Ascending aorta (tissue), 2 donors: ENCODE data around the gene TCAP. TPM values are rescaled to one million over a fixed set of nuclear protein-coding genes. Genes with fewer than 3 reads are reported as not detected.

Source experiments
- DNase-seq, 2 donors: peaks; one replicate each; pipeline ENCODE4 v3.0.0-alpha.2; 2019; ENCODE audit warnings: low spot score in 2 of 2
- H3K27ac ChIP-seq, 2 donors: fragments of 200-600 bp; sonication (generic); one replicate each; pipeline ENCODE4 v1.5.1; 2016 to 2017; ENCODE audit warnings: mild to moderate bottlenecking in 1 of 2
- H3K27me3 ChIP-seq: fragments of 200-600 bp; sonication (generic); one replicate; pipeline ENCODE4 v1.5.1; 2017
- H3K36me3 ChIP-seq, 2 donors: fragments of 200-600 bp; sonication (generic); one replicate each; pipeline ENCODE4 v1.5.1; 2016
- H3K4me1 ChIP-seq, 2 donors: fragments of 200-600 bp; sonication (generic); one replicate each; pipeline ENCODE4 v1.5.1; 2016 to 2017; ENCODE audit warnings: mild to moderate bottlenecking in 1 of 2
- H3K4me3 ChIP-seq, 2 donors: fragments of 200-600 bp; sonication (generic); one replicate each; pipeline ENCODE4 v1.5.1; 2016 to 2017; ENCODE audit warnings: mild to moderate bottlenecking in 1 of 2
- H3K9me3 ChIP-seq, 2 donors: fragments of 200-600 bp; sonication (generic); one replicate each; pipeline ENCODE4 v1.5.1; 2016
- intact Hi-C: fragments of 100-400 bp; cut with DNase I; formaldehyde crosslinking; loops from one replicate; pipeline ENCODE4 v1.15.1; 2023
- total RNA-seq: library from RNA; depleted of rRNA; stranded (reverse); fragments of >200 nt; gene quantifications from one replicate; pipeline ENCODE4 v1.1.0, GENCODE V29; 2016
- TF ChIP-seq, protein P1 (sequence below), 3 experiments: fragments of 200-600 bp in 2 of 3; fragments of 450-650 bp in 1 of 3; sonication (generic) in 2 of 3; IDR thresholded peaks; one replicate each; pipeline ENCODE4 v1.5.1; 2016 to 2019; ENCODE audit warnings: antibody characterized with exemption in 3 of 3, mild to moderate bottlenecking in 1 of 3, moderate library complexity in 1 of 3

The TCAP gene
- total RNA-seq, 1 donor from 2014 or later: not detected

DNA sequence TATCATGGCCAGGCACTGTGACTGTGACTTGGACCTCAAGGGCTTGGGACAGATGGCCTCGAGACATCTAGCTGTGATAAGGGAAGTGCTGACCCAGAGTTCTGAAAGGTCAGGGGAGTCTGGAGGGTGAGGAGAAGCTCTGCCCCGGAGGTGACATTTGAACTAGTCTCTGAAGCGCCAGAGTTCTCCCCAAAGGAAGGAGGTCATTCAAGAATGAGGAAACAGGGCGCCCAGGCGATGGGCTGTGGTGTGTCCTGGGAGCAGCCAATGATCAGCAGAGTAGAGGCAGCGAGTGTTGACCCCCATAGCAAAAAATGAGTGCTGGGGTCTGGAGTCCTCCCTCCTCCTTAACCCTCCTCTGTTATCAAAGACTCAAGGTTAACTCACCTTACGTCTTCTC is 23.3 kb upstream of the TCAP start:
- H3K9me3 ChIP-seq: no peaks in the 10 kb centered on the region
- H3K27ac ChIP-seq: no peak overlapping the region
- intact Hi-C loops: no loop called here
- H3K27me3 ChIP-seq: no peaks in the 10 kb centered on the region
- H3K4me1 ChIP-seq: peaks cover 6 to 18% of the 10 kb centered on the region in 2 donors
- no peak for DNase-seq
- no peak overlapping the region for H3K4me3 ChIP-seq
- H3K36me3 ChIP-seq: no peaks in the 10 kb centered on the region
- TF ChIP-seq, protein P1, sequence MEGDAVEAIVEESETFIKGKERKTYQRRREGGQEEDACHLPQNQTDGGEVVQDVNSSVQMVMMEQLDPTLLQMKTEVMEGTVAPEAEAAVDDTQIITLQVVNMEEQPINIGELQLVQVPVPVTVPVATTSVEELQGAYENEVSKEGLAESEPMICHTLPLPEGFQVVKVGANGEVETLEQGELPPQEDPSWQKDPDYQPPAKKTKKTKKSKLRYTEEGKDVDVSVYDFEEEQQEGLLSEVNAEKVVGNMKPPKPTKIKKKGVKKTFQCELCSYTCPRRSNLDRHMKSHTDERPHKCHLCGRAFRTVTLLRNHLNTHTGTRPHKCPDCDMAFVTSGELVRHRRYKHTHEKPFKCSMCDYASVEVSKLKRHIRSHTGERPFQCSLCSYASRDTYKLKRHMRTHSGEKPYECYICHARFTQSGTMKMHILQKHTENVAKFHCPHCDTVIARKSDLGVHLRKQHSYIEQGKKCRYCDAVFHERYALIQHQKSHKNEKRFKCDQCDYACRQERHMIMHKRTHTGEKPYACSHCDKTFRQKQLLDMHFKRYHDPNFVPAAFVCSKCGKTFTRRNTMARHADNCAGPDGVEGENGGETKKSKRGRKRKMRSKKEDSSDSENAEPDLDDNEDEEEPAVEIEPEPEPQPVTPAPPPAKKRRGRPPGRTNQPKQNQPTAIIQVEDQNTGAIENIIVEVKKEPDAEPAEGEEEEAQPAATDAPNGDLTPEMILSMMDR (IDR thresholded peaks at IDR 0.05): no peak

DNA sequence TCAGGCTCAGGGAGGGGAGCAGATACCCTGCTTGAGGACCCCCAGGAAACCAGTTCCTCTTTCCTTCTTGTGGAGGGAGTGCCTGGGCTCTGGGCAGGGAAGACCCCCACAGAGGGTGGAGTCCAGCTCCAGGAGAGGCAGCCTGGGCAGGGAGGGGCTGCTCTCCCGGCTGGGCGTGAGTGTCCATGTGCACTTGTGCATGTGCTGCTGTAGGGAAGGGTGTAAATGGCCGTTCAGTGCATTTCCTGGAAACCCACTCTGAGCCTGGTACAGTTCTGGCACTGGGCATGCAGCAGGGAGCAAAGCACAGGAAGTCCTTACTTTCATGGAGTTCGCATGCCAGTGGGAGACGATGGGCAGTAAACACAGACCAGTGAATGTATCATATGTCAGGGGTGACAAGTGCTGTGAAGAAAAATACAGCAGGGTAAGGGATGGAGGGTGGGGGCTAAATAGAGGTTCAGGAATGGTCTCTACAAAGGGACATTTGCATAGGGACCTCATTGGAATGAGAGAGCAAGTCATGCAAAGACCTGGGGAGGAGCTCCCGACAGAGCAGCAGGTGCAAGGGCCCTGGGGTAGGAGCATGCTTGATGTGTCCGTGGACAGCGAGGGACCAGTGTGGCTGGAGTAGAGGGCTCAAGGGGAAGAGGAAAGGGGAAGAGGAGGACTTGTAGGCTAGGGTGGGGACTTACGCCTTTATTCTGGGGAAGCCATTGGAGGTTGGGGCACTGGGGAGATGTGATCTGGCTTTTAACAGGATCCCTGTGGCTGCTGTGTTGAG is 22.7 kb upstream of the TCAP start:
- no peaks in the 10 kb centered on the region for H3K27me3 ChIP-seq
- no peak overlapping the region for H3K27ac ChIP-seq
- peaks cover 6 to 18% of the 10 kb centered on the region in 2 donors for H3K4me1 ChIP-seq
- DNase-seq: no peak
- intact Hi-C loops: no loop called here
- H3K36me3 ChIP-seq: no peaks in the 10 kb centered on the region
- TF ChIP-seq, protein P1 (IDR thresholded peaks at IDR 0.05): no peak
- no peaks in the 10 kb centered on the region for H3K9me3 ChIP-seq
- no peak overlapping the region for H3K4me3 ChIP-seq

DNA sequence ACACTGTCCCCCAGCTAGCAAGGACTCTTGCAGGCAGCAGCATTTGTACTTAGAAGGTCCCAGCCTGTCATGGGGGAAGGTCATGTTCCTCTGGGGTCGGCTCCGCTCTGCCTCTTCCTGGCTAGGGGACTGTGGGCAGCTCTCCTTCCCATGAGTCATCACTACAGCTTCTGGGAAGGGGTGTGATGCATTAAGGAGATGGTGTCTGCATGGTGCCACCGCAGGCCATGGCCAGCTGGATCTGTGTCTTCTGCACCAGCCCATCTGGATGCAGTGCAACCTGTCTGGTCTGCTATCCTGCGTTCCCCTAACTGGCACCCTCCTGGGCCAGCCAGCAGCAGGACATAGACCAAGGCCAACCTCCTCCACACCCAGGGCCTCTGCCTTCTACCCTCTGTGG is 21.9 kb upstream of the TCAP start:
- no peak overlapping the region for H3K4me3 ChIP-seq
- H3K4me1 ChIP-seq: peaks cover 2 to 13% of the 10 kb centered on the region in 2 donors
- no peaks in the 10 kb centered on the region for H3K36me3 ChIP-seq
- H3K27me3 ChIP-seq: no peaks in the 10 kb centered on the region
- intact Hi-C loops: no loop called here
- no peak overlapping the region for H3K27ac ChIP-seq
- H3K9me3 ChIP-seq: no peaks in the 10 kb centered on the region
- no peak for DNase-seq
- TF ChIP-seq, protein P1 (IDR thresholded peaks at IDR 0.05): no peak

DNA sequence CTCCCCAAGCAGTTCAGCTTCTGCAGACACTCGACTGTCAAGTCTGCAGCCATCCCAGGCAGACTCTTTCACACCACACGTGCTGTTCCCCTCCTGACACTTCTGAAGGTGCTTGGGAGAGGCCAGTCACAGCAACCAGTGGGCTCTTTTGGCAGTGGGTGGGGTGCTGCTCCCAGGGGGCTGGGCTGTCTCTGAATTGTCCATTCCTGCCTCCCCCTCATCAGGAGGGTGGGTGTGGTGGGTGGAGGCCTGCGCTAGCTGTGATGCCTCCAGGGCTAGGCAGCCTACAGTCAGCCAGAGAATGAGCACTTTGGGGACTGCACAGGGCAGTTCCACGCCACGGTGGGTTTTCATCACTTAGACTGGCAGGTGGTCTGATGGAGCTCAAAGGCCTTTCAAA is 17.9 kb upstream of the TCAP start:
- Histone ChIP-seq H3K27me3 (no peaks in the 10 kb centered on the region), H3K9me3 (no peaks in the 10 kb centered on the region), H3K36me3 (no peaks in the 10 kb centered on the region), H3K27ac (no peak overlapping the region), H3K4me3 (no peak overlapping the region), H3K4me1 (no peaks in the 10 kb centered on the region)
- no peak for DNase-seq
- intact Hi-C loops: no loop called here
- TF ChIP-seq, protein P1 (IDR thresholded peaks at IDR 0.05): no peak

DNA sequence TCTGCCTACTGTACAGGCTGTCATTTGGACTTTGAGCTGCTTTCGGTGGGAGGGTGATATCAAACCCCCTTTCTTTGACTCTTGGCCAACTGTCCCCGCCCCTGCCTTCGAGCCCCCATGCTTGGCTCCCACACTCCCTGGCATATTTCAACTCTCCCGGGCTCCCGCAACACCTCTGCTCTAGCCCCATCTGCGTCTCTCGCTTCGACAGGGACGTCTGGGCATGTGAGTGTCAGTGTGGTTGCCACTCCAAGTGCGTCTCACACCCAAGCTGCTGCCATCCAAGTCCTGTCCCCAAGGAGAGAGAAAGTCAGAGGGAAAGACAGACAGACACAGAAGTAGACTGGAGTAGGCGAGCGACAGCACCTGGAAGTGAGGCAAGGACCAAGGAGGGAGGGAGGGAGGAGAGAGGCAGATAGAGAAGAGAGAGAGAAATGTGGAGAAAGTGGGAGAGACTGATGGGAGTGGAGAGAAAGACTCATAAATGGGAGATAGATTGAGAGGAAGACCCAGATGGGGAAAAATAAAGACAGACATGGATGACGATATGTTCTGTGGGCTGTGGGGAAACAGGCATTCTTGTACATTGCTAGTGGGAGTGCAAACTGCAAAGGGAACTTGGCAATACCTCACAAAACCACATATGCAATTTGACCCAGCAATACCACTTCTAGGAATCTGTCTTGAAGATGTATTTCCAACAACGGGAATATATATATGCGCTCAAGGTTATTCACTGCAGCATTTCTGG is 16.4 kb upstream of the TCAP start:
- no peak overlapping the region for H3K27ac ChIP-seq
- intact Hi-C loops: no loop called here
- no peaks in the 10 kb centered on the region for H3K36me3 ChIP-seq
- H3K4me3 ChIP-seq: no peak overlapping the region
- no peaks in the 10 kb centered on the region for H3K27me3 ChIP-seq
- no peak for DNase-seq
- no peaks in the 10 kb centered on the region for H3K4me1 ChIP-seq
- H3K9me3 ChIP-seq: no peaks in the 10 kb centered on the region
- TF ChIP-seq, protein P1 (IDR thresholded peaks at IDR 0.05): no peak
